Activated CD8-positive, alpha-beta T cell treated with anti-CD3 and anti-CD28 coated beads for 36 hours (primary cell): ENCODE data around the gene AMD1. TPM values are rescaled to one million over a fixed set of nuclear protein-coding genes. Genes with fewer than 3 reads are reported as not detected.
"Not testable (repeated sequence)": the region's sequence is repeated elsewhere in the genome, so short reads cannot be mapped to it uniquely, and the experiment has no call there.

Source experiments
- ATAC-seq: fragments of 200-7000 bp; cut with Tn5 transposase; one replicate; pipeline ENCODE4 v1.10.0; 2021; ENCODE audit warnings: mild to moderate bottlenecking, moderate library complexity
- CTCF ChIA-PET: fragments of 350-600 bp; sonication (Branson Sonifier 250); formaldehyde crosslinking; loops from one replicate; lab custom pipeline; 2021; ENCODE audit warnings: antibody characterized with exemption; lab: Charles Lee
- POLR2A ChIA-PET: fragments of 350-600 bp; sonication (Branson Sonifier 250); formaldehyde crosslinking; loops from one replicate; lab custom pipeline; 2021; ENCODE audit warnings: antibody characterized with exemption; lab: Charles Lee
- DNase-seq: peaks from one replicate; pipeline ENCODE4 v3.0.0-alpha.2; 2020
- H3K27ac Mint-ChIP-seq: one replicate; pipeline ENCODE4 v1.8.0; 2021; ENCODE audit warnings: mild to moderate bottlenecking, mixed read lengths
- H3K27me3 Mint-ChIP-seq: one replicate; pipeline ENCODE4 v1.8.0; 2021; ENCODE audit warnings: mixed read lengths
- H3K36me3 Mint-ChIP-seq: one replicate; pipeline ENCODE4 v1.8.0; 2021; ENCODE audit warnings: low read depth, mixed read lengths
- H3K4me1 Mint-ChIP-seq: one replicate; pipeline ENCODE4 v1.8.0; 2021; ENCODE audit warnings: low read depth, mixed read lengths
- H3K4me3 Mint-ChIP-seq: one replicate; pipeline ENCODE4 v1.8.0; 2021; ENCODE audit warnings: mild to moderate bottlenecking, moderate library complexity, mixed read lengths
- H3K9me3 Mint-ChIP-seq: one replicate; pipeline ENCODE4 v1.8.0; 2021; ENCODE audit warnings: mixed read lengths
- CTCF ChIP-seq: fragments of 200-600 bp; IDR thresholded peaks from one replicate; pipeline ENCODE4 v1.8.0; 2022; ENCODE audit warnings: antibody characterized with exemption, mild to moderate bottlenecking
- intact Hi-C: fragments of 100-400 bp; cut with micrococcal nuclease; formaldehyde crosslinking; loops from one replicate; pipeline ENCODE4 v1.10.0; 2022
- total RNA-seq, 2 experiments: library from RNA; stranded (reverse); gene quantifications; one replicate each; pipeline ENCODE4 v1.2.3, GENCODE V29; 2021

AMD1 gene
- total RNA-seq, 2 experiments from 2014 or later, result 77.4 to 85.0 TPM

GRCh38 chr6:110833831-110834230 lies 40.8 kb upstream of the AMD1 start:
- POLR2A ChIA-PET, result no interaction called here
- no peaks in the 10 kb centered on the region for H3K27me3 Mint-ChIP-seq
- no peaks in the 10 kb centered on the region for H3K9me3 Mint-ChIP-seq
- CTCF ChIA-PET, result no interaction called here
- no peaks in the 10 kb centered on the region for H3K4me1 Mint-ChIP-seq
- no peak for ATAC-seq
- no peak for TF ChIP-seq CTCF
- DNase-seq, result no peak
- no peak overlapping the region for H3K27ac Mint-ChIP-seq
- intact Hi-C loops, result no loop called here
- no peaks in the 10 kb centered on the region for H3K36me3 Mint-ChIP-seq
- H3K4me3 Mint-ChIP-seq, result no peak overlapping the region

GRCh38 chr6:110835751-110836150 lies 38.8 kb upstream of the AMD1 start:
- H3K4me1 Mint-ChIP-seq, ATAC-seq: not testable (repeated sequence)
- POLR2A ChIA-PET, result interaction anchor here (0.7 kb wide), 1 partner anchor 20 kb away, joined by 3 read pairs; no protein-coding TSS in a partner anchor

GRCh38 chr6:110841266-110841665 lies 33.3 kb upstream of the AMD1 start:
- ChIA-PET POLR2A (no interaction called here), CTCF (no interaction called here)
- ATAC-seq (no peak), DNase-seq (no peak)
- Mint-ChIP-seq H3K36me3 (no peaks in the 10 kb centered on the region), H3K4me3 (no peak overlapping the region), H3K9me3 (no peaks in the 10 kb centered on the region), H3K4me1 (no peaks in the 10 kb centered on the region), H3K27me3 (no peaks in the 10 kb centered on the region), H3K27ac (no peak overlapping the region)
- intact Hi-C loops, result no loop called here
- TF ChIP-seq CTCF, result no peak

More at GRCh38 chr6:110835751-110836150, 38.8 kb upstream of the AMD1 start:
- H3K27ac Mint-ChIP-seq, DNase-seq, H3K4me3 Mint-ChIP-seq, H3K36me3 Mint-ChIP-seq, H3K9me3 Mint-ChIP-seq, intact Hi-C loops, CTCF ChIA-PET, H3K27me3 Mint-ChIP-seq: not testable (repeated sequence)

GRCh38 chr6:110849781-110850180 lies 24.8 kb upstream of the AMD1 start:
- ATAC-seq, result no peak
- Mint-ChIP-seq H3K27ac (no peak overlapping the region), H3K36me3 (no peaks in the 10 kb centered on the region), H3K4me3 (no peak overlapping the region), H3K9me3 (no peaks in the 10 kb centered on the region), H3K4me1 (no peaks in the 10 kb centered on the region), H3K27me3 (no peaks in the 10 kb centered on the region)
- intact Hi-C loops, result no loop called here
- no peak for TF ChIP-seq CTCF
- no peak for DNase-seq
- ChIA-PET POLR2A (no interaction called here), CTCF (no interaction called here)

- ChIA-PET POLR2A (no interaction called here), CTCF (no interaction called here)
- no peaks in the 10 kb centered on the region for H3K9me3 Mint-ChIP-seq
- no peaks in the 10 kb centered on the region for H3K36me3 Mint-ChIP-seq
- intact Hi-C loops, result no loop called here
- no peaks in the 10 kb centered on the region for H3K27me3 Mint-ChIP-seq
- no peak for ATAC-seq
- TF ChIP-seq CTCF, result no peak
- no peak overlapping the region for H3K27ac Mint-ChIP-seq
- no peak overlapping the region for H3K4me3 Mint-ChIP-seq
- DNase-seq, result no peak
- H3K4me1 Mint-ChIP-seq, result no peaks in the 10 kb centered on the region
These were observed 21.8 kb upstream of the AMD1 start for GRCh38 chr6:110852773-110853172.
